NCI-H82 (cell line): Measurements from ENCODE around the gene TSPY10.
"Not testable (repeated sequence)": the region's sequence is repeated elsewhere in the genome, so short reads cannot be mapped to it uniquely, and the experiment has no call there.

Experiments used
- DNase-seq: peaks from one replicate; lab custom pipeline; 2025; lab: John Stamatoyannopoulos, UW

Gene TSPY10, protein sequence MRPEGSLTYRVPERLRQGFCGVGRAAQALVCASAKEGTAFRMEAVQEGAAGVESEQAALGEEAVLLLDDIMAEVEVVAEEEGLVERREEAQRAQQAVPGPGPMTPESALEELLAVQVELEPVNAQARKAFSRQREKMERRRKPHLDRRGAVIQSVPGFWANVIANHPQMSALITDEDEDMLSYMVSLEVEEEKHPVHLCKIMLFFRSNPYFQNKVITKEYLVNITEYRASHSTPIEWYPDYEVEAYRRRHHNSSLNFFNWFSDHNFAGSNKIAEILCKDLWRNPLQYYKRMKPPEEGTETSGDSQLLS

DNA sequence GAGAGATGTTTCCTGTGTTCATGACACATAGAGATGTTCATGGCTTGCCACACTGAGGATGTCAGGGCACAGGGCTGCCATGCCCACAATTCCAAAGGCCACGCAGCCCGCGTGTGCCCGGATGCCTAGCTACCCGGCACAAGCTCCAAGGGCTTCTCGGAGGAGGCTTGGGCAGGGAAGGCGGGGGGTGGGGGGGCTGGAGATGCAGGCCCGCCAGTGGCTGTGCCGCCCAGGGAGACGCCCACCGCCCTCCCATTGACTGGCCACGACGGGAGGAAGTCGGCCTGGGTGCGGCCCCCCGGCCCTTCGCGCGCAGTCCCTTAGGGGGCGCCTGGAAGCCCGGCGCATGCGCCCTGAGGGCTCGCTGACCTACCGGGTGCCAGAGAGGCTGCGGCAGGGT is at the start of gene TSPY10:
TSS of gene TSPY10 (plus strand) at position 301 of the 400 bp plus-strand sequence. CDS start at position 347, 46 bp downstream.
- not testable (repeated sequence) for DNase-seq

DNA sequence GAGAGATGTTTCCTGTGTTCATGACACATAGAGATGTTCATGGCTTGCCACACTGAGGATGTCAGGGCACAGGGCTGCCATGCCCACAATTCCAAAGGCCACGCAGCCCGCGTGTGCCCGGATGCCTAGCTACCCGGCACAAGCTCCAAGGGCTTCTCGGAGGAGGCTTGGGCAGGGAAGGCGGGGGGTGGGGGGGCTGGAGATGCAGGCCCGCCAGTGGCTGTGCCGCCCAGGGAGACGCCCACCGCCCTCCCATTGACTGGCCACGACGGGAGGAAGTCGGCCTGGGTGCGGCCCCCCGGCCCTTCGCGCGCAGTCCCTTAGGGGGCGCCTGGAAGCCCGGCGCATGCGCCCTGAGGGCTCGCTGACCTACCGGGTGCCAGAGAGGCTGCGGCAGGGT is 40.7 kb upstream of the TSPY10 start, which contains the start of gene TSPY9:
TSS of gene TSPY9 (plus strand) at position 301 of the 400 bp plus-strand sequence. CDS start at position 347, 46 bp downstream.
- DNase-seq, result not testable (repeated sequence)

DNA sequence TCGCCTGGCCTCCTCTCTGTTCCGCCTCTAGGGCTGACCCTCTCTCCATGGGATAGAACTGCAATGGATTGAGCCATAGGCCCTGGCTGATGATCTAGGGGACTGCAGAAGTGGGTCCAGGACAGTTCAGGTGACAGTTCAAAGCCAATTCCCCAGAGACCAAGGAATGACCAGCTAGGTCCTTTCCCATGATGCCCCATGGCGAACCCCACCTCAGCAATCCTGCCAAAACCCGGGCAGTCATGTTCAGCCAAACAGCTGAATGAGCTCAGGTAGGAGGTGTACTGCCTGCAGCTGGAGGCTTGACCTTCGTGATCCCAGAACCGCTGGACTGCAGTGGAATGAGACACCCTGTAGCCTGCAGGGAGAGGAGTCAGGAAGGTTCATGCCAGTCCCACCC is 23.3 kb upstream of the TSPY10 start:
- not testable (repeated sequence) for DNase-seq

DNA sequence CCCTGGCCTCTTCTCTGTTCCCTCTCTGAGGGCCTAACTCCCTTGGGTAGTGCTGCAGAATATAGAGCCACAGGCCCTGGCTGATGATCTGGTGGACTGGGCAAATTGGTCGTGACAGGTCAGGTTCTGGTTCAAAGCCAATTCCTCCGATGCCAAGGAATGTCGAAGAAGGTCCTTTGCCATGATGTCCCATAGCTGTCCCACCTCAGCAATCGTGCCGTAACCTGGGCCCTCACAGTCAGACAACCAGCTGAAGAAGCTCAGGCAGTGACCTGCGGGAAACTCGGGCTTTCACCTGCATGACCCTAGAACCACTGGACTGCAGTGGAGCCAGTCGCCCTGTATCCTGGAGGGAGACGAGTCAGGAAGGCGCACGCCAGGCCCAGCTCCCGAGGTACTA is 11.4 kb upstream of the TSPY10 start:
- DNase-seq, result not testable (repeated sequence)
